NCI-H2171 treated with DMSO at 0.1 percent for 48 hours (cell line): ENCODE measurements around the gene EME1.
A peak's percentile ranks its signal among the peaks of the same experiment; 100 is the strongest.

Source experiments
- DNase-seq: peaks from one replicate; lab custom pipeline; 2025; lab: John Stamatoyannopoulos, UW

The EME1 gene

DNA sequence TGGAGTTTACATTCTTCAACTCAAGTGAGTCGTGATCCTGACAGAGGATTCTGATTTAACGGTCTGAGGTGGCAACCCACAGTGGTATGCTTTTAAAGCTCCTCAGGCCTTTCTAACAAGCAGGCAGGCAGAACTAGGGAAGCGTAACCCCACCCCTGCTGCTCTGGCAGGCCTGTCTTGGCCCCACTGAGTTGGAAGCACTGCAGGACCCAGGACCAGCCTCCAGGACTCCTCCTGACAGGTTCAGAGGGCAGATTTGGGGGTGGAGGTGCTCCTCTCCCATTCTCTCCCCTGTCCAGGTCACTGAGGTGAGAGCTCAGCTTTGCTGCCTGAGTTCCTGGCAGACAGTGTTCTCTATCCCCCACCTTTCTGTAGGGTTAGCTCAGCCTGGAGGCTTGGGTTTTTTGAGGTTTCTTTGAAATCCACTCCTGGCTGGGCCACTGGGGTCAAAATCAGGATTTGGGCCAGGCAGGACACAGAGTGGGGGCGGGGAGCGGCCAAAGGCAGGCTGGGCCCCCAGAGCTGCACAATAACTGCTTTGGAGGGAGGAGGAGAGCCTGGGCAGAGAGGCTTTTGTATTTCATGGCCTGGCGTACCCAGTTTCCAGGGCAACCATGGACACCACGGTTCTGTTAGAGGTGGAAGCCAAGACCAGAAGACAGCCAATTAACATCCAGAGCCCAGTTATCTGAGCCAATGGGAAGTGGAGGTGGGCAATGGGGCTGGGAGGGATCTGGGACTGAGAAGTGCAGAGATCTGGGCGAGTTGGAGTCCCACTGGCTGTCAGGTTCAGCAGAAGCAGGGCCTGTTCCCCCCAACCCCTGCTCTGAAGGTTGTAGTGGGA lies 9.6 kb upstream of the EME1 start:
- no peak for DNase-seq

DNA sequence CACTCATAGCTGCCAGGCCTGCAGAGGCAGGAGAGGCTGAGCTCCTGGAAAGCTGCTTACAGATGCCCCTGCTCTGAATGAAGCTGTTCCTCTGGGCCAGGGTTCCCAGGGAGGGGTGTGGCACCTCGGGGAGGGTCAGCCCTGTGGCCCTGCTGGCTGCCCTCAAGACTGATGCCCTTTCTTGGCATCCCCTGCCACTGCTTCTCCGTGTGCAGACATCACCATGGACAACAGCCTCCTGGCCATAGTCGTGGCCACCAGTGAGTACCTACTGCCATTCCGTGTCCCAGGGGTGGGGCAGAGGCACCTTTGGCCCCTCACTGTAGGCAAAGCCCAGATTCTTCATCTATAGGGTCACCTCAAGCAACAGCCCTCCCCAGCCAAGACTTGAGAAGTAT lies 9.0 kb upstream of the EME1 start:
- DNase-seq, result no peak

DNA sequence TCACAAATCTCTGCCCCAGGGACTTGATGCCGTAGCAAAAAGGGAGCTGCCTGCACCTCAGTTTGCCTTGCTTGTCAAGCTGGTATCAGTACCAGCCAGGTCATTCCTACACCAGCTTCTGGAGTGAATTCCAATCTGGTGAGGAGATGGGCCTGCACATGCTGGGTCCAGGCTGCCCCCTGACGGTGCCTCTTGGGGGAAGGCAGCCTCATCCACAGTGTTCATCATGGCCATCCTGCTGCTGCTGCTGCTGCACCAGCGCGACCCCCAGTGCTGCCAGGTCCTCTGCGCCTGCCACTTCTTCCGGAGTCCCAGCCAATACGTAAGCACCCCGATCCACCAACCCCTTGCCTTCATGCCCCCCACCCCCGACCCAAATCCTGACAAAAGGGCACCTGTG lies 8.3 kb upstream of the EME1 start:
- DNase-seq, result peak; percentile 30

DNA sequence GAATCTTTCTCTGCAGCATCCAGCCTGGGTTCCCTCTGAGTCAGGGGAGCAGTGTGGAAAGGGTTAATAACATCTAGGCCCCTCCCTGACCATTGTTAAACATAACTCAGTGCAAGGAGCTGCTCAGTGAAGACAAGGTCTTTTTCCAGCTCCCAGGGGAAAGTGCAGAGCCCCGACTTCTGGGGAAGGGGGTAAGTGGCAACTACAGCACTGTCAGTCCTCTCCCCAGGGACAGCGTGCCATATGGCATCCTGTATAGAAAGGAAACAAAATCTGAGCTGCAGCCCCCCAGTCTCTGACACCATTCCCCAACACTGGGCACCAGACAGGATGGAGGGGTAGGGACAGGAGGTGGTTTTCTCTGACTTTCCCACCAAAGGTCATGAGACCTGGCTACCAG lies 7.9 kb upstream of the EME1 start:
- peak; percentile 95 for DNase-seq

DNA sequence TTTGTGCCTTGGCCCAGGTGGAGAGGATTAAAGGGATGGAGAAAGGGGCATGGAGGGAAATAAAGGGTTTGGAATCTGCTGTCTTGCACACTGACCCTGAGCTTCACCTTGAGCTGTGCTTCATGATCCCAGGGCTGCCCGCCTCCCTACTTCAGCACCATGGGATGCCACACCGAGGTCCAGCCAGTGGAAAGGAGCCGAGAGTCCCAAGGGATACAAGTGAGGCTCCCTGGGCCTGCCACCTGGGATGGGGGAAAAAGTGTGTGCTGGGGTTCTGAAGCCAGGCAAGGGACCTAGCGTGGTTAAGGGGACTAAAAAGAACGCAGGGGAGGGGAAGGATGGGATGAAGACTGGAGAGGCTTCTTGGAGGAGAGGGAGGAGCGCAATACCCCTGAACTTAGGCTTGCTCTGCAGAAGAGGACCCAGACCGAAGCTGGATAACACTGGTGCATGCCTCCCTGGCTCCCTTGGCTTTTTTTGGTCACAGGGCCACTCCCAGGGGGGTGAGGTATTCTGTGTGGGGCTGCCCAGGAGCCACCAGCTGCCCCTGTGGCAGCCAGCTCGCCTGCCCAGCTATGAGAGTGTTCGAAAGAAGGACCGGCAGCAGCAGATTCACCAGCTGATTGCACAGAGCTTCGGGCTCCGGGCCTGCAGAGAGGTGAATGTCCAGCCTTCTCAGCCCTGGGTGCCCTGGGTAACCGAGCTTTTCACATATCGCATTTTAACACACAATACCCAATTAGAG lies 7.2 kb upstream of the EME1 start:
- DNase-seq, result peak; percentile 39

DNA sequence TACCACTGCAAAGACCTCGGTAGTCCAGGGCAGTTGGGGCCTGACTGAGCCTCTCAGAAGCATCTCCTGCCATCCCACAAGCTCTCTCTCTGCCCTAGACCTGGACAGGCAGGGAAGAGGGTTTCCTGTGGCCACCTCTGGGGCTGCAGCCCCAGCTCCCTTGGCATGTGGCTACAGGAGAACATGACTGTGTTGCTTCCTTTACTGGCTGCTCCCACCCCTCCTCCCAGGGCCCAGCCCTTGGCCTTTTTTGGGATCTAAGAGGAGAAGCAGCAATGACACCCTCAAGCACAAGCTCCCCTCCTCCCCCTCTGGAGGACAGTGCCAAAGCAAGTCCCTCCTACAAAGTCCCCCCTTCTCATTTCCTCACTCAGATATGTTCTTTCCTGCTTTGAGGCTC lies 5.6 kb upstream of the EME1 start:
- no peak for DNase-seq

DNA sequence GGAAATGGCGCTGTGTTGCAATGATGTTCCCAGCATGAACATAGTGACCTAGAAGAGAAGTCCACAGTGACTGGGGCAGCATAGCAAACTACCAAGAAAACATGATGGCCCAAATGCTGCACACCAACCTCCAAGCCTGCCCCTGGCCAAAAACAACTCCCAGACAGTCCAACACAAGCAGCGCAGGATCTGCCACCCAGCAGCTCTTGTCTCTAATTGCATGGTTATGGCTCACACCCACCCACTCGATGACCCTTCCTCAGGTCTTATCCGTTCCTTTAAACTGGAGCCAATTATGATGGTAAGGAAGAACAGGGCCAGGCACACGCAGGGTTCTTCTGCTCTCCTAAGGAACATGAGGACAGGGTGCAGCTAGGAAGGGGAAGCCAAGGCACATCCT lies 3.0 kb upstream of the EME1 start:
- no peak for DNase-seq

DNA sequence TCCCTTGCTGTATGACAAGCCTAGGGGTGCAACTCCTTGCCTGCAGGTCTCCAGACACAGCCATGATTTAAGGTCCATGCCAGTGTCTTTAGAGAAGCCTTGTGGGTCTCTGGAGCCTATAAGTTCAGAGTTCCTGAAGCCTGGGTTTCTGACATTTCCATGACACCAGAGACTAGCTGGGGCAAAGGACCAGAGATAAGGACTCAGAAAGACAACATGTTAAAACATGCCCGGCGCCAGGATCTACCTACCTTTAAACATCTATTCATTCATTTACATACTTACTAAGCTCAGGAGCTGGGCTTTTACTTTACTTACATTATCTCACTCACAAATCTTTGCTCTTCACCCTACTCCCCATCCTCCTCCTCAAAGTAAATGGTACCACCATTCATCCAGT lies 1.5 kb upstream of the EME1 start:
- no peak for DNase-seq

DNA sequence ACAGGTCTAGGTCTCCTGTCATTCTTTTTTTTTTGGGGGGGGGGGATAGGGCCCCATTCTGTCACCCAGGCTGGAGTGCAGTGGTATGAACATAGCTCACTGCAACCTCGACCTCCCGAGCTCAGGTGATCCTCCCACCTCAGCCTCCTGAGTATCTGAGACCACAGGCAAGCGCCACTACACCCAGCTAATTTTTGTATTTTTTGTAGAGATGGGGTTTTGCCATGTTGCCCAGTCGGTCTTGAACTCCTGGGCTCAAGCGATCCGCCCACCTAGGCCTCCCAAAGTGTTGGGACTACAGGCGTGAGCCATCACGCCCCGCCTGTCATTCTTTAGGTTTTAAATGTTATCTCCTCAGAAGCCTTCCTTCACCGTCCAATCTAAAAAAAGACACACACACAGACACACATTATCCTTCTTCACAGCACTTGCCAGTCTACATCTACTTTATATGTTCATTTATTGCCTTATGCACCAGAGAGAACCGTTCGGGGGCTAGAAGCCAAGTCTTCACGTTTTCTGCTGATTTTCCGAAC lies 739 bp upstream of the EME1 start:
- no peak for DNase-seq

DNA sequence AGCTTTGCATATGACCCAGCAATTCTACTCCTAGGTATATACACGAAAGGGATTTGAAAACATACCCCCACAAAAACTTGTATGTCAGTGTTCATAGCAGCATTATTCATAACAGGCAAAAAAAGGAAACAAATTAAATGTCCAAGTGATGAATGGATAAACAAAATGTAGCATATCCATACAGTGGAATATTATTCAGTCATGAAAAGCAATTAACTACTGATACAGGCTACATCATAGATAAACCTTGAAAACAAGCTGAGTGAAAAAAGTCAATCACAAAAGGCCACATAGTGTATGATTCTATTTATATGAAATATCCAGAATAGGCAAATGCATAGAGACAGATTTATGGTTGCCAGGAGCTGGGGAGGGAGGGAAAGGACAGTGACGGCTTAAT lies 676 bp downstream of the EME1 start:
- no peak for DNase-seq

DNA sequence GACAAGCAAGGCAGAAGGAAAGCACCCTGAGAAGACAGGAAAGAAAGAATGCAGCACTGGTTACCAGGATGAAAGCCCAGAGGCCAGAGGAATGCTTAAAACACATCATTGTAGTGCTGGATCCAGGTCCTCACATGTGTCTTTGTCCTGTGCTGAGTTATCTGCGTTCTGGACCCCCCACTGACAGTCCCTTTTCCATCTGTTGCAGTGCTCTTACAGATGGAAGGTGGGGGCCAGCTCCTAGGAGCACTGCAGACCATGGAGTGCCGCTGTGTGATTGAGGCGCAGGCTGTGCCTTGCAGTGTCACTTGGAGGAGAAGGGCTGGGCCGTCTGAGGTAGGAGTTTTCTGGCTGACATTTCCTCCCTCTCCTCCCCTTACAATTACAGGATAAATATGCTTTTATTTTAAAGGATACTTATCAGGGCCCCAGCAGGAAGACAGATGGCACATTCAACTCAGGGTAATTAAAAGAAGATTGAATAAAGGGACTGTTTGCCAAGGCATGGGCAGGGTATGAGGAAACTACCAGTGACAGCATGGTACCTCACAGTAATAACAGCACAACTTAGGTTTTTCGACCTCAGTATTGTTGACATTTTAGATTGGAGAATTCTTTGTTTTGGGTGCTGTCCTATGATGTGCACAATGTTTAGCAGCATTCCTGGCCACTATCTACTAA lies 3.0 kb downstream of the EME1 start:
- peak; percentile 87 for DNase-seq

DNA sequence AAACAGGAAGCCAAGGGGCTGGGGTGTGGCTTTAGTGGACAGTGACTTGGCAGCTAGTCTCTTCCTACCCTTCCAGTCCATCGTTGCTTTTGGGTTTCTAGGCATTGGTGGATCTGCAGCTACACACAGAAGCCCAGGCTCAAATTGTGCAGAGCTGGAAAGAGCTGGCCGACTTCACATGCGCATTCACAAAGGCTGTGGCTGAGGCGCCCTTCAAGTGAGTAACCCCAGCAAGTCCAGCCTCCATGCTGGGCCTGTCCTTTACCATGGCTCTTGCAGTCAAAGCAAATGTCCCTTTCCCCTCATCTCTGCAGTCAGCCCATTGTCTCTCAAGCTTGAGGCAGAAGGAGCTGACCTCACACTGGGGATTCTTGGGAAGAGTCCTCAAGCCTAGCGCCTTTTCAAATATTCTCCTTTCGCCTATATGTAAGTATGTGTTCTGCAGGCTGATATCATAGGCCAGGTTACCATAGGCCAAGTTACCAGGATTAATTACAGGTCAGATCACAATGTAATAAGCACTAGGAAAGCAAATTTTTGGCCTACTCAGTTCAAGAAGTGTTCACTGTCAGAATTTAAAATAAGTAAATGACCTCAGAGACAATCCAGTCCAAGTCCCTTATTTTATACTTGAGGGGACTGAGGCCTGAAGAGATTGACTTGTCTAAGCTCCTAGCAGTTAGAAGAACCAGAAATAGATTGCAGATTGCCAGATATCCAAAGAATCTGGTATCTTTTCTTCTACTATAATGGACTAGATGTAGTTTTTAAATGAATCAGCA lies 6.5 kb downstream of the EME1 start:
- DNase-seq, result no peak

DNA sequence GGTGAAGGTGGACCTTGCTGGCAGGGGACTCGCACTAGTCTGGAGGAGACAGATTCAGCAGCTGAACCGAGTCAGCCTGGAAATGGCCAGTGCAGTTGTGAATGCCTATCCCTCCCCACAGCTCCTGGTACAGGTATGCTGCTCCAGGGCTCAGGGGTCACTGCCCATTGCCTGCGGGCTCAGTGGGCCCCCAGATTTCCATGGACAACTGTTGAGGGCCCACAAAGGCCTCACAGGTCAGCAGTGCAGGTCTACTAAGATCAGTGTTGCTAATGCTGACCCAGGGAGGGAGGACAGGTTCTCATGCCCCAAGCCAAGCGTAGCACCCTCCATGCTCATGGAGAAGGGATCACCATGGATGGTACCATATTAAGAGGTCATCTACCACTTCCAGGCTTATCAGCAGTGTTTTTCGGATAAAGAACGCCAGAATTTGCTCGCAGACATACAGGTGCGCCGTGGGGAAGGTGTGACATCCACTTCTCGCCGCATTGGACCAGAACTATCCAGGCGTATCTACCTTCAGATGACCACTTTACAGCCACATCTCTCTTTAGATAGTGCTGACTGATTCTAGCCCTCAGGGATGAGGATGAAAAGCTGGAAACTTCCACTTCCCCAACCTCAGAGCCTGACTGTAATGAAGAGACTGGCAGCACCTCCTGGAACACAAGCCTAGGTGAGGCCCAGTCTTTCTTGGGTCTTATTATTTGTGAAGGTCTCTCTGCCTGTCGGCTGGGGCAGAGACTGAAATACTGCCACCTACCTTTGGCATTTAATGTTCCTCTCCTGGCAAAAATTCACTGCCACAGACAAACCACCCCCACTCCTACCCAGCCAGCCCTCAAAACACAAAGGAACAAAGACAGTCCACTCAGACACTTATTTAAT lies 7.6 kb downstream of the EME1 start:
- DNase-seq, result no peak

DNA sequence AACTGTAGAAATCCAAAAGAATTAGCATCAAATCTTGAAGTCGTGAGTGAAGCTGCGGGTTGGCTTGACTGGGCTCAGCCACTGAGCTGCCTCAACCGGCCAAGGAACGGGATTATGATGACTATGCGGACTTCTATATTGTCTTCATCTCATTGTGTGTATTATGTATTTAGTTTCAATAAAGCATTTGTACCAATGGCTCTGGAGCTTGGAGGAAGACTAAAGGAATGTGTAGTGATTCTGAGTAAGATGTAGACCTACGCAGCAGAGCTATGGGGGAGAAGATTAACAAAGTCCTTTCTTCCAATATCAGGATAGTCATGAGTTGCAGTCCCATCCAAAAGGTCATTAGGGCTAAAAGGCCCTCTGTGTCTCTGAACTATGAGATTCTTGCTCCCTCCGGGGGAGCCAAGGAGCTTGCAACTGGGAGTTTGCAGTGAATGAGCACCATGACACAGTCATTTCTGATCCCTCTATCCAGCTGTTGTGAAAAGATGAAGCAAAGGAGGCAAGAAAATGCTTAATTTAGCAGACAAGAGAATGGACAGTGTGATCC lies 8.3 kb downstream of the EME1 start:
- DNase-seq, result no peak

DNA sequence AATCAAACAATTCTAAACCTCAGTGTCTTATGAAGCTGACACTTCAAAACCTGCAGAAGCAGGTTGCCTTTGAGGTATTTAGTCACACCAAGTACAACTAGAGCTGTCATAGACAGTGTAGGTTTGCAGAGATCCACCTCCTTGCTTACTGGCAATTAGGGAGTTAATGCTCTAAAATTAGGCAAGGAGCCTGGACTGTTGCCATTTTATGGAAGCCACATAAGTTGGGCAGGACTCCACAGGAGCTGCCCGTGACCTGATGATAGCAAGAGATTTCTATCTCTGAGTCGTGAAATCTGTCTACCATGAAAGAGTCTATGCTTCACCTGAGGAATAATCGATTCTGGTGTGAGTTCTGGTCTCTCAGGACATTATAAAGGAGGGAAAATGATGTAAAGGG lies 8.9 kb downstream of the EME1 start:
- DNase-seq, result no peak

DNA sequence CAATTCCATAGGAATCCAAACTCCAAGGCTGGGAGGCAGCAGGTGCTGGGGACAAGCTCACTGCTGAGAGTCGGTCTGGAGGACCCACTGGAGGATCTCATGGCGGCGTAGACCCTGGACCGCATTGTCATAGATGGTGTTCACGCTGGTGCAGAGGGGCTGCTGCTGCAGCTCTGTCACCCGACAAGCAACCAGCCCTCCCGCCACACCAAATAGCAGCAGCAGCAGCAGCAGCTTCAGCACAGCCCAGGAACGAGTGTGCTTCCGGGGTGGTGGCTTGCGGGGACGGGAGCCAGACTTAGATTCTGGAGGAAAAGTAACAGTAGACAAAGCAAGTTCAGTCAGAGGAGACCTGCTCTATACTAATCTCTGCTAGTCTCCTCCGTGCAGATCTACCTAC lies 9.9 kb downstream of the EME1 start:
- no peak for DNase-seq

DNA sequence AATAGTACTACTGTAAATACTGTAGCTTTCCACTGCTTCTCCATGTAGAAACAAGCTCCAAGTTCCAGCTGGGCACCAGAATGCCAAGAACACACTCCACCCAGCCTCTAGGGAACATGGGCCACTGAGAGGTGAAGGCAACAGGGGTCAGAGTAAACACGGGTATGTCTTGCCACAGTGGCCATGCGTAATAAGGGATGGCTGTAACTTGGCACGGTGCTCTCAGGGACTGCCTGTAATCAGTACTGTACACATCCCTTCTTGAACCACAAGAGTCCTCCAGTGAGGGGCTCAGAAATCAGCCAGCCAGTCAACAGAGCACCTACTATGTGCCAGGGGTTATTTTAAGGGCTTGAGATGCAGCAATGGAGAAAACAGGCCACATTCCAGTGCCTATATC lies 13.5 kb downstream of the EME1 start:
- DNase-seq, result no peak

DNA sequence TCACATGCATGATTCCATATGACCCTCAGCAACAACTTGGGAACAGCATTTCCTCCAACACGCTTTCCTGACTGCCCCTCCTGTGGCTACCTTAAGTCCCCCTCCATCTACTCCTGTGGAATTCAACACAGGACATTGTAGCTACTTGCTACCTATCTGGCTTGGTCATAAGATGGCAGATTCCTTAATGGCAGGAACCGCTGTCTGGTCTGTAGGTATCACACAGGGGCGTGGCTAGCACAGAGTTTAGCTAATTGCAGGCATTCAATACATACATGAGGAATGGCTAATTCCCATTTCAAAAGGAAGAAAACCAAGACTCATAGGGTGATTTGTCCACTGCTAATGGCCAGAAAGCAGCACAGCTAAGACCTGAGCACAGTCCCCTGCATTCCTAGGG lies 15.7 kb downstream of the EME1 start:
- no peak for DNase-seq

DNA sequence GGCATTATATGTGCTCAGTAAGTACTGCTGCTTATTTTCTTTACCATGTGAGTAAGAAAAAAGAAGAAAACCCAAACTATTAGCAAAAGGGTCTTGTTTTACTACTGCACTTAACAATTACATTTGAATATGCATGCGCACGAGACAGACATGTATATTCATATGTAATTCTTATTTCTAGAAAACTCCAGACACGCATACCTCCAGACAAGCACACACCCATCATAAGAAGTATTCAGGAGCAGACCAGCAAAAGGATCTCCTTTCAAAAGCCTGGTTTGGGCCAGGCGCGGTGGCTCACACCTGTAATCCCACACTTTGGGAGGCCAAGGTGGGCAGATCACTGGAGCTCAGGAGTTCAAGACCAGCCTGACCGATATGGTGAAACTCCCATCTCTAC lies 16.5 kb downstream of the EME1 start:
- no peak for DNase-seq

DNA sequence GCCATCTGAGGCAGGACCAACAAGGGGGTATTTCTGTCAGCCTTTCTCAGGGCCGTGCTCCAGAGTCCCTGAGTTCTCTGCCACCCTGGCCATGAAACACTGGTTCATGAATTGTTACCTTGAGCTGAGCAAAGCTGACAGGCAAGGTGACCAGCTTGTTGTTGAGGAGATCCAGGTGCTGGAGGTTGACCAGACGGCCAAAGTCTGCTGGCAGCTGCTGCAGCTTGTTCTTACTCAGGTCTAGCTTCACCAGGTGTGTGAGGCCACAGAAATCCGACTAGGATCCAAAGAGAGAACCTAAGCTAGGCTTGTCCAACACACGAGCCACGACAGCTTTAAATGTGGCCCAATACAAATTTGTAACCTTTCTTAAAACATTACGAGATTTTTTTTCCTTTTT lies 19.6 kb downstream of the EME1 start:
- no peak for DNase-seq

DNA sequence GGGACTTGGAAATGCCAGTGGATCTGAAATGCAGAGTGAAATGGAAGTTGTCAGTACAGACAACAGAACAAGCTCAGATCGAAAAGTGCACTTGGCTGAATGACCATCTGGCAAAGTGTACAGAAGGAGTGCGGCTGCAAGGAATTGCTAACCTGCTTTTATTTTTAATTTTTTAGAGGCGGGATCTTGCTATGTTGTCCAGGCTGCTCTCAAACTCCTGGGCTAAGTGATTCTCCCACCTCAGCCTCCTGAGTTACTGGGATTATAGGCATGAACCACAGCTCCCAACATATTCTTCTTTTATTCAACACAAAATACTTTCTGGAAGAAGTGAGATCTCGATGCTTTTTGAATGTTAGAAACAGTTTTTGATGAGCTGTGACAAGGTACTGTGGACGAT lies 20.7 kb downstream of the EME1 start:
- DNase-seq, result no peak
